Naive thymus-derived CD4-positive, alpha-beta T cell (primary cell): ENCODE results near the gene ALX3. TPM values are rescaled to one million over a fixed set of nuclear protein-coding genes. Genes with fewer than 3 reads are reported as not detected.

Experiments used
- ATAC-seq: fragments of 150-1000 bp; cut with Tn5 transposase; 2 replicates; pipeline ENCODE4 v1.10.0; 2021; ENCODE audit warnings: mild to moderate bottlenecking, moderate library complexity
- CTCF ChIA-PET: fragments of 350-600 bp; sonication (Branson Sonifier 250); formaldehyde crosslinking; loops from one replicate; lab custom pipeline; 2021; ENCODE audit warnings: antibody characterized with exemption; lab: Charles Lee
- POLR2A ChIA-PET: fragments of 350-600 bp; sonication (Branson Sonifier 250); formaldehyde crosslinking; loops from one replicate; lab custom pipeline; 2021; ENCODE audit warnings: antibody characterized with exemption, inconsistent platforms; lab: Charles Lee
- DNase-seq, 9 donors: peaks; one replicate each; pipeline versions ENCODE4 v3.0.0 to v3.0.0-alpha.2; 2020 to 2022; ENCODE audit warnings: mixed read lengths in 1 of 9
- H3K27ac ChIP-seq: one replicate; pipeline ENCODE4 v1.7.0; 2013; ENCODE audit warnings: mild to moderate bottlenecking, low read depth, low read length, moderate library complexity
- H3K27me3 ChIP-seq, 2 donors: one replicate each; pipeline ENCODE4 v1.7.0; 2013; ENCODE audit warnings: low read length in 2 of 2, mild to moderate bottlenecking in 2 of 2, moderate library complexity in 2 of 2; ENCODE audit not compliant: control insufficient read depth in 2 of 2, insufficient read depth in 2 of 2
- H3K36me3 ChIP-seq, 3 experiments: 1 replicate in 2 of 3; 2 replicates in 1 of 3; pipeline ENCODE4 v1.7.0; 2013; ENCODE audit warnings: low read length in 3 of 3, mild to moderate bottlenecking in 3 of 3, moderate library complexity in 1 of 3; ENCODE audit not compliant: insufficient read depth in 3 of 3, control insufficient read depth in 2 of 3
- H3K4me1 ChIP-seq, 2 donors: one replicate each; pipeline ENCODE4 v1.7.0; 2013; ENCODE audit warnings: low read length in 2 of 2, mild to moderate bottlenecking in 2 of 2, moderate library complexity in 1 of 2; ENCODE audit not compliant: control insufficient read depth in 2 of 2, insufficient read depth in 2 of 2
- H3K4me3 ChIP-seq: 2 replicates; pipeline ENCODE4 v1.7.0; 2013; ENCODE audit warnings: mild to moderate bottlenecking, low read length
- H3K9me3 ChIP-seq, 3 experiments: 1 replicate in 2 of 3; 2 replicates in 1 of 3; pipeline ENCODE4 v1.7.0; 2013; ENCODE audit warnings: low read length in 3 of 3; ENCODE audit not compliant: control insufficient read depth in 2 of 3
- H3K27ac Mint-ChIP-seq, 9 donors: one replicate each; pipeline ENCODE4 v1.8.0; 2020 to 2022; ENCODE audit warnings: mixed read lengths in 9 of 9, mild to moderate bottlenecking in 8 of 9, moderate library complexity in 5 of 9, inconsistent platforms in 2 of 9
- H3K27me3 Mint-ChIP-seq, 5 donors: one replicate each; pipeline ENCODE4 v1.8.0; 2021 to 2022; ENCODE audit warnings: mixed read lengths in 5 of 5, mild to moderate bottlenecking in 1 of 5
- H3K36me3 Mint-ChIP-seq, 5 donors: one replicate each; pipeline ENCODE4 v1.8.0; 2020 to 2022; ENCODE audit warnings: mixed read lengths in 5 of 5, mild to moderate bottlenecking in 3 of 5, inconsistent platforms in 1 of 5
- H3K4me1 Mint-ChIP-seq, 7 donors: one replicate each; pipeline ENCODE4 v1.8.0; 2020 to 2022; ENCODE audit warnings: mixed read lengths in 7 of 7, mild to moderate bottlenecking in 3 of 7, inconsistent platforms in 1 of 7
- H3K4me3 Mint-ChIP-seq, 10 donors: one replicate each; pipeline ENCODE4 v1.8.0; 2020 to 2022; ENCODE audit warnings: mild to moderate bottlenecking in 10 of 10, mixed read lengths in 10 of 10, moderate library complexity in 6 of 10, inconsistent platforms in 2 of 10
- H3K9me3 Mint-ChIP-seq, 11 donors: one replicate each; pipeline ENCODE4 v1.8.0; 2020 to 2022; ENCODE audit warnings: mixed read lengths in 11 of 11, mild to moderate bottlenecking in 4 of 11, inconsistent platforms in 1 of 11, moderate library complexity in 1 of 11
- intact Hi-C, 2 donors: fragments of 100-400 bp; cut with micrococcal nuclease; formaldehyde crosslinking; loops; one replicate each; pipeline ENCODE4 v1.15.1; 2023
- polyA plus RNA-seq, 2 donors: library from polyadenylated mRNA; unstranded; fragments of 300-500 nt; fragmentation: Illumina TruSeq; gene quantifications; one replicate each; pipeline ENCODE4 v1.2.3, GENCODE V29; 2021
- total RNA-seq, 6 experiments: library from RNA in 5 of 6; stranded (reverse) in 5 of 6; gene quantifications; 1 replicate in 5 of 6; 2 replicates in 1 of 6; pipeline ENCODE4 v1.2.3 and lab custom pipeline; 2021 to 2026

Gene ALX3
- total and polyA plus RNA-seq, 7 experiments from 2014 or later, result not detected

- ChIA-PET POLR2A (no interaction called here), CTCF (interaction anchor here (0.9 to 2.5 kb wide), 2 partner anchors 9 to 32 kb away, joined by 3 to 10 read pairs; no protein-coding TSS in a partner anchor)
- Mint-ChIP-seq H3K9me3 (no peaks in the 10 kb centered on the region), H3K27me3 (peaks cover 4 to 11% (median 6%) of the 10 kb centered on the region in 5 donors), H3K4me1 (peaks cover 0 to 4% (median 0%) of the 10 kb centered on the region in 7 donors), H3K27ac (no peak overlapping the region), H3K4me3 (no peak overlapping the region), H3K36me3 (peaks cover 3 to 21% (median 9%) of the 10 kb centered on the region in 5 donors)
- intact Hi-C loops, result no loop called here
- no peaks in the 10 kb centered on the region for H3K9me3 ChIP-seq
- no peak for DNase-seq
- no peaks in the 10 kb centered on the region for H3K27me3 ChIP-seq
- no peaks in the 10 kb centered on the region for H3K4me1 ChIP-seq
- H3K36me3 ChIP-seq, result peaks cover 5 to 31% (median 6%) of the 10 kb centered on the region in 3 experiments
- no peak for ATAC-seq
- no peak overlapping the region for H3K4me3 ChIP-seq
- H3K27ac ChIP-seq, result no peak overlapping the region
These were observed 9.1 kb downstream of the ALX3 start for GRCh38 chr1:110061341-110061740.

GRCh38 chr1:110060662-110061060 is 9.8 kb downstream of the ALX3 start:
- ChIA-PET CTCF (interaction anchor here (0.7 to 2.5 kb wide), 6 partner anchors 9 to 76 kb away, joined by 3 to 10 read pairs (median 3); partner anchors contain the start of gene AHCYL1), POLR2A (no interaction called here)
- peaks cover 0 to 4% (median 0%) of the 10 kb centered on the region in 7 donors for H3K4me1 Mint-ChIP-seq
- ATAC-seq (no peak), DNase-seq (no peak)
- no peak overlapping the region for H3K4me3 Mint-ChIP-seq
- peaks cover 0 to 4% (median 0%) of the 10 kb centered on the region in 5 donors for H3K27me3 Mint-ChIP-seq
- H3K9me3 ChIP-seq, result no peaks in the 10 kb centered on the region
- no peak overlapping the region for H3K4me3 ChIP-seq
- no peaks in the 10 kb centered on the region for H3K9me3 Mint-ChIP-seq
- intact Hi-C loops, result loop anchor here in 1 of 2 donors (1.0 kb wide), 1 partner anchor 31 kb away; no protein-coding TSS in a partner anchor
- H3K36me3 ChIP-seq, result peaks cover 5 to 38% (median 6%) of the 10 kb centered on the region in 3 experiments
- no peaks in the 10 kb centered on the region for H3K4me1 ChIP-seq
- no peaks in the 10 kb centered on the region for H3K27me3 ChIP-seq
- no peak overlapping the region for H3K27ac ChIP-seq
- H3K27ac Mint-ChIP-seq, result no peak overlapping the region
- peaks cover 5 to 24% (median 9%) of the 10 kb centered on the region in 5 donors for H3K36me3 Mint-ChIP-seq

GRCh38 chr1:110060034-110060661 is 10.3 kb downstream of the ALX3 start:
- H3K4me1 Mint-ChIP-seq, result peaks cover 0 to 4% (median 0%) of the 10 kb centered on the region in 7 donors
- Histone ChIP-seq H3K27ac (no peak overlapping the region), H3K9me3 (no peaks in the 10 kb centered on the region), H3K27me3 (no peaks in the 10 kb centered on the region), H3K4me1 (no peaks in the 10 kb centered on the region), H3K36me3 (peaks cover 8 to 43% (median 9%) of the 10 kb centered on the region in 3 experiments), H3K4me3 (no peak overlapping the region)
- intact Hi-C loops, result loop anchor here in 1 of 2 donors (1.0 kb wide), 1 partner anchor 31 kb away; no protein-coding TSS in a partner anchor
- ATAC-seq (peak; percentile 86), DNase-seq (peak; percentile 36 to 79 (median 58))
- ChIA-PET CTCF (interaction anchor here (0.7 to 2.5 kb wide), 11 partner anchors 8 to 860 kb away, joined by 3 to 10 read pairs (median 3); partner anchors contain the start of gene AHCYL1), POLR2A (no interaction called here)
- H3K27me3 Mint-ChIP-seq, result no peaks in the 10 kb centered on the region
- H3K27ac Mint-ChIP-seq, result no peak overlapping the region
- H3K9me3 Mint-ChIP-seq, result no peaks in the 10 kb centered on the region
- H3K4me3 Mint-ChIP-seq, result no peak overlapping the region
- H3K36me3 Mint-ChIP-seq, result peaks cover 5 to 27% (median 9%) of the 10 kb centered on the region in 5 donors

GRCh38 chr1:110059133-110059863 is 11.2 kb downstream of the ALX3 start:
- no peaks in the 10 kb centered on the region for H3K9me3 Mint-ChIP-seq
- no peaks in the 10 kb centered on the region for H3K4me1 ChIP-seq
- H3K27me3 Mint-ChIP-seq, result no peaks in the 10 kb centered on the region
- H3K27me3 ChIP-seq, result no peaks in the 10 kb centered on the region
- H3K4me3 Mint-ChIP-seq, result no peak overlapping the region
- ChIA-PET POLR2A (no interaction called here), CTCF (interaction anchor here (0.6 to 2.5 kb wide), 7 partner anchors 11 to 727 kb away, joined by 3 to 10 read pairs (median 3); partner anchors contain the start of gene AHCYL1)
- no peaks in the 10 kb centered on the region for H3K9me3 ChIP-seq
- peaks cover 5 to 35% (median 9%) of the 10 kb centered on the region in 5 donors for H3K36me3 Mint-ChIP-seq
- intact Hi-C loops, result no loop called here
- H3K27ac ChIP-seq, result no peak overlapping the region
- no peak for ATAC-seq
- no peak overlapping the region for H3K4me3 ChIP-seq
- H3K27ac Mint-ChIP-seq, result peak overlapping the region in 2 of 9 donors; percentile 21 to 24
- DNase-seq, result no peak
- peaks cover 0 to 4% (median 0%) of the 10 kb centered on the region in 7 donors for H3K4me1 Mint-ChIP-seq
- H3K36me3 ChIP-seq, result peaks cover 14 to 51% (median 17%) of the 10 kb centered on the region in 3 experiments

GRCh38 chr1:110058591-110058990 is 11.9 kb downstream of the ALX3 start:
- Histone ChIP-seq H3K36me3 (peaks cover 22 to 58% (median 22%) of the 10 kb centered on the region in 3 experiments), H3K4me1 (no peaks in the 10 kb centered on the region), H3K27ac (no peak overlapping the region), H3K9me3 (no peaks in the 10 kb centered on the region), H3K27me3 (no peaks in the 10 kb centered on the region), H3K4me3 (no peak overlapping the region)
- peaks cover 5 to 39% (median 14%) of the 10 kb centered on the region in 5 donors for H3K36me3 Mint-ChIP-seq
- no peaks in the 10 kb centered on the region for H3K9me3 Mint-ChIP-seq
- H3K4me3 Mint-ChIP-seq, result no peak overlapping the region
- intact Hi-C loops, result no loop called here
- peak overlapping the region in 2 of 9 donors; percentile 3 to 24 for H3K27ac Mint-ChIP-seq
- H3K4me1 Mint-ChIP-seq, result peaks cover 0 to 7% (median 0%) of the 10 kb centered on the region in 7 donors
- H3K27me3 Mint-ChIP-seq, result no peaks in the 10 kb centered on the region
- ChIA-PET CTCF (interaction anchor here (0.8 to 2.5 kb wide), 2 partner anchors 29 to 46 kb away, joined by 3 to 10 read pairs; no protein-coding TSS in a partner anchor), POLR2A (no interaction called here)
- ATAC-seq, result no peak
- DNase-seq, result no peak

GRCh38 chr1:110057963-110058518 is 12.4 kb downstream of the ALX3 start:
- peak overlapping the region in 1 of 9 donors; percentile 28 for H3K27ac Mint-ChIP-seq
- H3K36me3 Mint-ChIP-seq, result peaks cover 8 to 43% (median 17%) of the 10 kb centered on the region in 5 donors
- ATAC-seq, result no peak

More at GRCh38 chr1:110057963-110058518, 12.4 kb downstream of the ALX3 start:
- CTCF ChIA-PET, result interaction anchor here (0.8 kb wide), 1 partner anchor 46 kb away, joined by 3 read pairs; no protein-coding TSS in a partner anchor
- no peaks in the 10 kb centered on the region for H3K27me3 Mint-ChIP-seq
- intact Hi-C loops, result no loop called here
- no peak overlapping the region for H3K27ac ChIP-seq
- peaks cover 25 to 64% (median 27%) of the 10 kb centered on the region in 3 experiments for H3K36me3 ChIP-seq
- H3K9me3 ChIP-seq, result no peaks in the 10 kb centered on the region
- no peak overlapping the region for H3K4me3 ChIP-seq
- H3K4me1 ChIP-seq, result no peaks in the 10 kb centered on the region
- POLR2A ChIA-PET, result no interaction called here
- H3K4me1 Mint-ChIP-seq, result peaks cover 0 to 9% (median 0%) of the 10 kb centered on the region in 7 donors
- no peak overlapping the region for H3K4me3 Mint-ChIP-seq
- no peaks in the 10 kb centered on the region for H3K9me3 Mint-ChIP-seq
- DNase-seq, result no peak
- H3K27me3 ChIP-seq, result no peaks in the 10 kb centered on the region
